ENCODE data around the gene INPP5E.

GRCh38 chr9:136466155-136466541 is 26.5 kb upstream of the INPP5E start:
- TF ChIP-seq TCF7 (IDR thresholded peaks at IDR 0.05; ENCODE audit: borderline replicate concordance) (no peak), BRCA1 (IDR thresholded peaks at IDR 0.05; ENCODE audit: low read depth, low read length) (no peak), ATF7 (IDR thresholded peaks at IDR 0.05; ENCODE audit: low read depth) (no peak), EP300 (IDR thresholded peaks at IDR 0.05; ENCODE audit: borderline replicate concordance in 1 of 2, control insufficient read depth in 1 of 2, low read depth in 2 of 2, low read length in 2 of 2) (no peak), EZH2 (IDR thresholded peaks at IDR 0.05; ENCODE audit: borderline replicate concordance, control insufficient read depth, low read depth, low read length) (no peak), NBN (IDR thresholded peaks at IDR 0.05) (no peak)
- TF ChIP-seq, protein P1, sequence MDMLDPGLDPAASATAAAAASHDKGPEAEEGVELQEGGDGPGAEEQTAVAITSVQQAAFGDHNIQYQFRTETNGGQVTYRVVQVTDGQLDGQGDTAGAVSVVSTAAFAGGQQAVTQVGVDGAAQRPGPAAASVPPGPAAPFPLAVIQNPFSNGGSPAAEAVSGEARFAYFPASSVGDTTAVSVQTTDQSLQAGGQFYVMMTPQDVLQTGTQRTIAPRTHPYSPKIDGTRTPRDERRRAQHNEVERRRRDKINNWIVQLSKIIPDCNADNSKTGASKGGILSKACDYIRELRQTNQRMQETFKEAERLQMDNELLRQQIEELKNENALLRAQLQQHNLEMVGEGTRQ (IDR thresholded peaks at IDR 0.05; ENCODE audit: borderline replicate concordance, low read depth, low read length) = no peak
- TF ChIP-seq, protein P2, sequence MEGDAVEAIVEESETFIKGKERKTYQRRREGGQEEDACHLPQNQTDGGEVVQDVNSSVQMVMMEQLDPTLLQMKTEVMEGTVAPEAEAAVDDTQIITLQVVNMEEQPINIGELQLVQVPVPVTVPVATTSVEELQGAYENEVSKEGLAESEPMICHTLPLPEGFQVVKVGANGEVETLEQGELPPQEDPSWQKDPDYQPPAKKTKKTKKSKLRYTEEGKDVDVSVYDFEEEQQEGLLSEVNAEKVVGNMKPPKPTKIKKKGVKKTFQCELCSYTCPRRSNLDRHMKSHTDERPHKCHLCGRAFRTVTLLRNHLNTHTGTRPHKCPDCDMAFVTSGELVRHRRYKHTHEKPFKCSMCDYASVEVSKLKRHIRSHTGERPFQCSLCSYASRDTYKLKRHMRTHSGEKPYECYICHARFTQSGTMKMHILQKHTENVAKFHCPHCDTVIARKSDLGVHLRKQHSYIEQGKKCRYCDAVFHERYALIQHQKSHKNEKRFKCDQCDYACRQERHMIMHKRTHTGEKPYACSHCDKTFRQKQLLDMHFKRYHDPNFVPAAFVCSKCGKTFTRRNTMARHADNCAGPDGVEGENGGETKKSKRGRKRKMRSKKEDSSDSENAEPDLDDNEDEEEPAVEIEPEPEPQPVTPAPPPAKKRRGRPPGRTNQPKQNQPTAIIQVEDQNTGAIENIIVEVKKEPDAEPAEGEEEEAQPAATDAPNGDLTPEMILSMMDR (IDR thresholded peaks at IDR 0.05 in 2 of 3, conservative IDR thresholded peaks at IDR 0.05 in 1 of 3; ENCODE audit: control insufficient read depth in 2 of 3, extremely low read depth in 1 of 3, insufficient read depth in 1 of 3, low read depth in 3 of 3, low read length in 3 of 3) = no peak

Data from GM12878 (cell line).